Measurements from ENCODE around the gene SNX17. TPM values are rescaled to one million over a fixed set of nuclear protein-coding genes. Genes with fewer than 3 reads are reported as not detected.
"Not testable (repeated sequence)": the region's sequence is repeated elsewhere in the genome, so short reads cannot be mapped to it uniquely, and the experiment has no call there.

Gene SNX17
- total RNA-seq, 1 donor from 2014 or later = 79.1 TPM

- ATAC-seq (peak; percentile 97), DNase-seq (ENCODE audit: low spot score) (peak; percentile 97)
- intact Hi-C loops (cut with DNase I) = no loop called here
These were observed 10.5 kb downstream of the SNX17 start, which contains the start of gene ZNF513 for GRCh38 chr2:27380626-27381545. Gene ZNF513 (minus strand): TSS chr2:27380734. CDS start chr2:27380526, 208 bp downstream.

GRCh38 chr2:27381577-27382181 lies 11.3 kb downstream of the SNX17 start:
- ATAC-seq (no peak), DNase-seq (ENCODE audit: low spot score) (no peak)
- intact Hi-C loops (cut with DNase I) = no loop called here

GRCh38 chr2:27390822-27391679 lies 20.6 kb downstream of the SNX17 start:
- intact Hi-C loops (cut with DNase I) = no loop called here
- ATAC-seq = no peak
- DNase-seq (ENCODE audit: low spot score) = no peak

- DNase-seq (ENCODE audit: low spot score) = no peak
- intact Hi-C loops (cut with DNase I) = no loop called here
- ATAC-seq = no peak
These were observed 22.8 kb downstream of the SNX17 start for GRCh38 chr2:27393225-27393624.

- DNase-seq (ENCODE audit: low spot score) (no peak), ATAC-seq (no peak)
- intact Hi-C loops (cut with DNase I) = no loop called here
These were observed 28.5 kb downstream of the SNX17 start for GRCh38 chr2:27398962-27399361.

- no peak for ATAC-seq
- no peak for DNase-seq (ENCODE audit: low spot score)
- intact Hi-C loops (cut with DNase I) = no loop called here
These were observed 30.1 kb downstream of the SNX17 start for GRCh38 chr2:27400348-27401135.

GRCh38 chr2:27407798-27408491 lies 37.5 kb downstream of the SNX17 start:
- ATAC-seq = no peak
- intact Hi-C loops (cut with DNase I) = no loop called here

GRCh38 chr2:27408601-27409320 lies 38.3 kb downstream of the SNX17 start:
- DNase-seq (ENCODE audit: low spot score) (peak; percentile 68), ATAC-seq (peak; percentile 7)
- intact Hi-C loops (cut with DNase I) = no loop called here

More at GRCh38 chr2:27407798-27408491, 37.5 kb downstream of the SNX17 start:
- DNase-seq (ENCODE audit: low spot score) = no peak

GRCh38 chr2:27409321-27410073 lies 39.1 kb downstream of the SNX17 start, which contains the start of gene PPM1G:
Gene PPM1G (minus strand): TSS chr2:27409591. CDS start chr2:27409422, 169 bp downstream.
- ATAC-seq (peak; percentile 100), DNase-seq (ENCODE audit: low spot score) (peak; percentile 98)
- intact Hi-C loops (cut with DNase I) = no loop called here

- ATAC-seq (no peak), DNase-seq (ENCODE audit: low spot score) (no peak)
- intact Hi-C loops (cut with DNase I) = no loop called here
These were observed 42.2 kb downstream of the SNX17 start for GRCh38 chr2:27412419-27413152.

GRCh38 chr2:27416151-27416550 lies 45.7 kb downstream of the SNX17 start:
- DNase-seq (ENCODE audit: low spot score) (no peak), ATAC-seq (no peak)
- intact Hi-C loops (cut with DNase I) = no loop called here

- no peak for ATAC-seq
- DNase-seq (ENCODE audit: low spot score) = no peak
- intact Hi-C loops (cut with DNase I) = no loop called here
These were observed 50.6 kb downstream of the SNX17 start for GRCh38 chr2:27420996-27421395.

- no peak for DNase-seq (ENCODE audit: low spot score)
- ATAC-seq = no peak
- intact Hi-C loops (cut with DNase I) = no loop called here
These were observed 51.3 kb downstream of the SNX17 start for GRCh38 chr2:27421660-27422250.

GRCh38 chr2:27422958-27423357 lies 52.5 kb downstream of the SNX17 start:
- intact Hi-C loops (cut with DNase I) = no loop called here
- ATAC-seq = no peak
- no peak for DNase-seq (ENCODE audit: low spot score)

GRCh38 chr2:27425039-27425438 lies 54.6 kb downstream of the SNX17 start:
- intact Hi-C loops (cut with DNase I); ATAC-seq; DNase-seq (ENCODE audit: low spot score): not testable (repeated sequence)
